Common myeloid progenitor, CD34-positive (primary cell): ENCODE measurements around the gene STH.
"Not testable (repeated sequence)": the region's sequence is repeated elsewhere in the genome, so short reads cannot be mapped to it uniquely, and the experiment has no call there.

Source experiments
- CTCF ChIA-PET: fragments of 350-600 bp; sonication (Branson Sonifier 250); formaldehyde crosslinking; loops from one replicate; lab custom pipeline; 2021; ENCODE audit warnings: antibody characterized with exemption; lab: Charles Lee
- POLR2A ChIA-PET: fragments of 350-600 bp; sonication (Branson Sonifier 250); formaldehyde crosslinking; loops from one replicate; lab custom pipeline; 2021; ENCODE audit warnings: antibody characterized with exemption; lab: Charles Lee
- DNase-seq, 3 donors: peaks; one replicate each; pipeline versions ENCODE4 v3.0.0 to v3.0.0-alpha.2; 2013
- H3K27ac ChIP-seq, 2 experiments: 1 replicate in 1 of 2; 2 replicates in 1 of 2; pipeline ENCODE4 v1.7.0; 2013; ENCODE audit warnings: inconsistent platforms in 2 of 2, low read length in 2 of 2, mild to moderate bottlenecking in 2 of 2, low read depth in 1 of 2, moderate library complexity in 1 of 2; ENCODE audit not compliant: severe bottlenecking in 2 of 2, insufficient read depth in 1 of 2, poor library complexity in 1 of 2
- H3K27me3 ChIP-seq, 5 experiments: replicated peaks in 2 of 5; 1 replicate in 3 of 5; 2 replicates in 2 of 5; pipeline versions ENCODE4 v1.6.1 to v1.7.0; 2013; ENCODE audit warnings: low read length in 4 of 5, mild to moderate bottlenecking in 2 of 5, moderate library complexity in 2 of 5, inconsistent platforms in 1 of 5; ENCODE audit not compliant: insufficient read depth in 5 of 5, control insufficient read depth in 4 of 5
- H3K36me3 ChIP-seq, 4 experiments: 1 replicate in 2 of 4; 2 replicates in 2 of 4; pipeline versions ENCODE4 v1.6.1 to v1.7.0; 2013; ENCODE audit warnings: low read length in 3 of 4, control low read depth in 1 of 4, mild to moderate bottlenecking in 1 of 4; ENCODE audit not compliant: control insufficient read depth in 4 of 4, insufficient read depth in 4 of 4
- H3K4me1 ChIP-seq, 4 experiments: 1 replicate in 3 of 4; 2 replicates in 1 of 4; pipeline versions ENCODE4 v1.6.1 to v1.7.1; 2013; ENCODE audit warnings: low read length in 3 of 4, mild to moderate bottlenecking in 3 of 4, control low read depth in 1 of 4, inconsistent platforms in 1 of 4, moderate library complexity in 1 of 4; ENCODE audit not compliant: control insufficient read depth in 4 of 4, insufficient read depth in 4 of 4; ENCODE audit errors: control extremely low read depth in 1 of 4
- H3K4me3 ChIP-seq, 7 experiments: 1 replicate in 4 of 7; 2 replicates in 3 of 7; pipeline versions ENCODE4 v1.5.1 to v1.7.0; 2013; ENCODE audit warnings: mild to moderate bottlenecking in 7 of 7, low read length in 6 of 7, moderate library complexity in 6 of 7, inconsistent platforms in 2 of 7, low read depth in 2 of 7, control low read depth in 1 of 7; ENCODE audit not compliant: insufficient read depth in 4 of 7, control insufficient read depth in 1 of 7; ENCODE audit errors: extremely low read depth in 1 of 7
- H3K9me3 ChIP-seq, 5 experiments: 1 replicate in 4 of 5; 2 replicates in 1 of 5; pipeline versions ENCODE4 v1.6.1 to v1.7.1; 2013; ENCODE audit warnings: low read length in 4 of 5, mild to moderate bottlenecking in 2 of 5, inconsistent platforms in 1 of 5, low read depth in 1 of 5, moderate library complexity in 1 of 5; ENCODE audit not compliant: control insufficient read depth in 4 of 5, insufficient read depth in 2 of 5; ENCODE audit errors: control extremely low read depth in 1 of 5
- WGBS: methylation state at CpG from one replicate; pipeline ENCODE4 v1.1.5; 2013; ENCODE audit not compliant: insufficient coverage; 5-methylcytosine and 5-hydroxymethylcytosine counted together

The STH gene

GRCh38 chr17:45953561-45953960 is 45.5 kb upstream of the STH start:
- H3K9me3 ChIP-seq: no peaks in the 10 kb centered on the region
- ChIA-PET POLR2A (no interaction called here), CTCF (interaction anchor here (1.1 kb wide), 1 partner anchor 12 kb away, joined by 3 read pairs; no protein-coding TSS in a partner anchor)
- peaks cover 0 to 8% (median 0%) of the 10 kb centered on the region in 5 experiments for H3K27me3 ChIP-seq
- H3K27ac ChIP-seq: no peak overlapping the region
- no peak for DNase-seq
- peaks cover 0 to 13% (median 8%) of the 10 kb centered on the region in 4 experiments for H3K4me1 ChIP-seq
- 100% methylated on average over 2 of the region's 2 CpGs for WGBS
- no peaks in the 10 kb centered on the region for H3K36me3 ChIP-seq
- no peak overlapping the region for H3K4me3 ChIP-seq

DNA sequence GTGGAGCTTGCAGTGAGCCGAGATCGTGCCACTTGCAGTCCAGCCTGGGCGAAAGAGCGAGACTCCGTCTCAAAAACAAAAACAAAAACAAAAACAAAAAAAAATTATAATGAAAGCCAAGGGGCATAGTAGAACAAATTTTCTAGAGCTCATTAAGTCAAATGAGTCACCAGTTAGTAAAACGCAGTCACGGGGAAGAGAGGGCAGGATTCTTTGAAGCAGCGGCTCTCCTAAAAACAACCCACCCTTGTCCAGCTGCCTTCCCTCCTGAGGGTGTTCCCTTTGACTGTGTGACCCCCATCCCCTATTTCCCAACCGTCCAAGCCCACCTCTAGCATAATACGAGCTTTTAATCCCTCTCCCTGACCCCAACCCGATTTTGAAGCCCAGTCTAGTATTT is 44.1 kb upstream of the STH start:
- ChIA-PET CTCF (interaction anchor here (0.8 kb wide), 1 partner anchor 36 kb away, joined by 3 read pairs; no protein-coding TSS in a partner anchor), POLR2A (no interaction called here)
- DNase-seq: no peak
- Histone ChIP-seq H3K27ac (no peak overlapping the region), H3K4me3 (no peak overlapping the region), H3K27me3 (peaks cover 0 to 8% (median 0%) of the 10 kb centered on the region in 5 experiments), H3K36me3 (no peaks in the 10 kb centered on the region), H3K9me3 (no peaks in the 10 kb centered on the region), H3K4me1 (peaks cover 0 to 5% (median 2%) of the 10 kb centered on the region in 4 experiments)
- WGBS: 78% methylated on average over 6 of the region's 11 CpGs

DNA sequence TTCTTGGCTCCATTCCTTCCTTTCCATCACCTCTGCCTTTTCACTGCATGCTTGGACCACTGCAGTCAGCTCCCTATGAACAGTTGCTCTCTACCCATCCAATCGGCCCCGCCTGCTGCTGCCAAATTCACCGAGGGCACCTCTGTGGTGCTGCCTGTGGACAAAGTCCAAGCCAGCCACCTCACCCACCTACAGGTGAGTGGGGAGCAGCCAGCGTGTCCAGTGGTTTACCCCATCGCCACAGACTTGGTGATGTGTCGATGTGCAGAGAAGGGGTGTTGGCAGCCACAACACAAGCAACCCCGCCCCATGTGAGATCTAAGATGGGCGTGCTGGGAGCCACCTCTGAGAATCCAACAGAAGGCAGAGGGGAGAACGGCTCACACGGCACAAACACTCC is 43.7 kb upstream of the STH start:
- Histone ChIP-seq H3K4me3 (no peak overlapping the region), H3K4me1 (peaks cover 0 to 1% (median under 1%) of the 10 kb centered on the region in 4 experiments), H3K9me3 (no peaks in the 10 kb centered on the region), H3K27me3 (peaks cover 0 to 6% (median 0%) of the 10 kb centered on the region in 5 experiments), H3K27ac (no peak overlapping the region), H3K36me3 (no peaks in the 10 kb centered on the region)
- POLR2A ChIA-PET: no interaction called here
- DNase-seq: no peak
- WGBS: 98% methylated on average over 9 of the region's 10 CpGs
- CTCF ChIA-PET: interaction anchor here (0.8 kb wide), 1 partner anchor 35 kb away, joined by 3 read pairs; no protein-coding TSS in a partner anchor

DNA sequence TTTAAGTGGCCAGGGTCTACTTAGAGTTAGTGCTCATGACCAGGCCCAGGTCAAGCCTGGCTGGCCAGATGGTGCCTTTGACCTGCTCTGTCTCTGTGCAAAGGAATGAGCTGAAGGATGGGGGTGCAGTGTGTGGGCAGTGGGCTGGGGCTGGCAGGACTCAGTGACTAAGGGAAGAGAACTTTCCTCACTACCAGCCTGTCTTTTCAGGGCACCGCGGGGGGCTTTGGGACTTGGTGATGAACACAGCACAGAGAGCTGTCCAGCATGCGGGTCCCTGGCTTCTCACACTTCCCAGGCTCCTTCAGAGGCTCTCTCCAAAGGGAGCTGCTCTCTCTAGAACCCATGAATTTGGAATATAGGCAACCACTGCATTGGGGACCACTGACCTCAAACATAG is 43.0 kb upstream of the STH start:
- H3K9me3 ChIP-seq: no peaks in the 10 kb centered on the region
- no peak overlapping the region for H3K4me3 ChIP-seq
- peaks cover 0 to 6% (median 0%) of the 10 kb centered on the region in 5 experiments for H3K27me3 ChIP-seq
- CTCF ChIA-PET: no interaction called here
- 100% methylated on average over 1 of the region's 3 CpGs for whole genome bisulfite sequencing
- H3K36me3 ChIP-seq: no peaks in the 10 kb centered on the region
- no peak overlapping the region for H3K27ac ChIP-seq
- POLR2A ChIA-PET: no interaction called here
- H3K4me1 ChIP-seq: no peaks in the 10 kb centered on the region
- DNase-seq: no peak

DNA sequence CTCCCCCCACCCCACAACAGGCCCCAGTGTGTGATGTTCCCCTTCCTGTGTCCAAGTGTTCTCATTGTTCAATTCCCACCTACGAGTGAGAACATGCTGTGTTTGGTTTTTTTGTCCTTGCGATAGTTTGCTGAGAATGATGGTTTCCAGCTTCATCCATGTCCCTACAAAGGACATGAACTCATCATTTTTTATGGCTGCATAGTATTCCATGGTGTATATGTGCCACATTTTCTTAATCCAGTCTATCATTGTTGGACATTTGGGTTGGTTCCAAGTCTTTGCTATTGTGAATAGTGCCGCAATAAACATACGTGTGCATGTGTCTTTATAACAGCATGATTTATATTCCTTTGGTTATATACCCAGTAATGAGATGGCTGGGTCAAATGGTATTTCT is 42.3 kb upstream of the STH start:
- no CpG with 5 or more reads among the region's 4 CpGs for WGBS
- H3K9me3 ChIP-seq, H3K4me3 ChIP-seq, H3K27me3 ChIP-seq, H3K36me3 ChIP-seq, CTCF ChIA-PET, POLR2A ChIA-PET, DNase-seq, H3K4me1 ChIP-seq, H3K27ac ChIP-seq: not testable (repeated sequence)

GRCh38 chr17:45958307-45958706 is 40.7 kb upstream of the STH start:
- Histone ChIP-seq H3K27ac (no peak overlapping the region), H3K9me3 (no peaks in the 10 kb centered on the region), H3K4me3 (no peak overlapping the region), H3K4me1 (no peaks in the 10 kb centered on the region), H3K27me3 (peaks cover 0 to 4% (median 0%) of the 10 kb centered on the region in 5 experiments), H3K36me3 (no peaks in the 10 kb centered on the region)
- DNase-seq: no peak
- WGBS: 86% methylated on average over 9 of the region's 9 CpGs
- POLR2A ChIA-PET: no interaction called here
- CTCF ChIA-PET: interaction anchor here (2.3 kb wide), 1 partner anchor 9 kb away, joined by 7 read pairs; no protein-coding TSS in a partner anchor

- no peaks in the 10 kb centered on the region for H3K4me1 ChIP-seq
- DNase-seq: no peak
- 96% methylated on average over 8 of the region's 9 CpGs for WGBS
- H3K36me3 ChIP-seq: no peaks in the 10 kb centered on the region
- no peak overlapping the region for H3K4me3 ChIP-seq
- ChIA-PET CTCF (interaction anchor here (2.3 kb wide), 1 partner anchor 10 kb away, joined by 7 read pairs; no protein-coding TSS in a partner anchor), POLR2A (no interaction called here)
- H3K27ac ChIP-seq: no peak overlapping the region
- no peaks in the 10 kb centered on the region for H3K9me3 ChIP-seq
- no peaks in the 10 kb centered on the region for H3K27me3 ChIP-seq
Observed at GRCh38 chr17:45958994-45959665, 39.9 kb upstream of the STH start.
